Measurements from ENCODE around the gene STK11IP. TPM values are rescaled to one million over a fixed set of nuclear protein-coding genes. Genes with fewer than 3 reads are reported as not detected.

The STK11IP gene
- total RNA-seq, 1 experiment from 2014 or later = 45.0 TPM

GRCh38 chr2:219631904-219632759 lies 34.5 kb downstream of the STK11IP start:
- peaks cover 0 to 9% of the 10 kb centered on the region in 2 experiments; a peak in 1 of 4 replicates for H3K36me3 ChIP-seq (ENCODE audit: control insufficient read depth in 1 of 2, insufficient read depth in 2 of 2, low read length in 2 of 2)
- H2AFZ ChIP-seq (ENCODE audit: low read depth, low read length, poor library complexity, severe bottlenecking) = no peak overlapping the region
- H3K27ac ChIP-seq (ENCODE audit: low read depth, low read length) = no peak overlapping the region
- ChIA-PET POLR2A (no interaction called here), CTCF (no interaction called here), RAD21 (ENCODE audit: low non-redundant PET in 1 of 2, low total read pairs in 2 of 2, uncharacterized antibody in 2 of 2, unreplicated experiment in 2 of 2) (no interaction called here)
- no peak overlapping the region for H3K9ac ChIP-seq (ENCODE audit: low read length)
- no peaks in the 10 kb centered on the region for H3K27me3 ChIP-seq (ENCODE audit: insufficient read depth, low read length)
- no peaks in the 10 kb centered on the region for H3K9me2 ChIP-seq (ENCODE audit: insufficient read depth)
- BruUV-seq (replicated peaks) = no TSS peak
- TF ChIP-seq CEBPB (IDR thresholded peaks at IDR 0.05; ENCODE audit: low read depth) = no peak
- no peak for TF ChIP-seq ZBTB33 (IDR thresholded peaks at IDR 0.05; ENCODE audit: extremely low read depth, insufficient replicate concordance, low read length)
- no peak for TF ChIP-seq POLR2AphosphoS5 (IDR thresholded peaks at IDR 0.05; ENCODE audit: low read depth, low read length)
- no peak for TF ChIP-seq RAD21 (IDR thresholded peaks at IDR 0.05; ENCODE audit: low read depth)
- no peak for TF ChIP-seq SP1 (IDR thresholded peaks at IDR 0.05; ENCODE audit: low read depth)
- no peak for TF ChIP-seq SIN3A (IDR thresholded peaks at IDR 0.05; ENCODE audit: low read depth)
- TF ChIP-seq ELF1 (IDR thresholded peaks at IDR 0.05; ENCODE audit: borderline replicate concordance, low read depth) = no peak
- TF ChIP-seq EGR1 (IDR thresholded peaks at IDR 0.05; ENCODE audit: low read depth) = no peak
- no peak for TF ChIP-seq ATF3 (IDR thresholded peaks at IDR 0.05)
- no peak for TF ChIP-seq YY1 (IDR thresholded peaks at IDR 0.05; ENCODE audit: extremely low read depth, insufficient replicate concordance, low read depth, low read length)
- TF ChIP-seq MAX (IDR thresholded peaks at IDR 0.05) = no peak
- TF ChIP-seq FOSL1 (IDR thresholded peaks at IDR 0.05; ENCODE audit: low read depth) = no peak
- H3K4me3 ChIP-seq (replicated peaks in 1 of 2; ENCODE audit: low read depth in 1 of 2, low read length in 2 of 2) = no peak overlapping the region
- no peak overlapping the region for H3K4me2 ChIP-seq (ENCODE audit: low read length)
- peaks cover 0 to 23% of the 10 kb centered on the region in 2 experiments; a peak in 2 of 4 replicates for H3K4me1 ChIP-seq (ENCODE audit: control insufficient read depth in 1 of 2, insufficient read depth in 2 of 2, low read length in 2 of 2)
- H3K79me2 ChIP-seq (ENCODE audit: insufficient read depth, low read length) = peaks cover 11% of the 10 kb centered on the region; the same call in 1 of the 2 replicates
- H4K20me1 ChIP-seq (ENCODE audit: insufficient read depth) = no peaks in the 10 kb centered on the region
- DNase-seq (ENCODE audit: low read depth, low spot score) (no peak), ATAC-seq (no peak)
- intact Hi-C loops (cut with micrococcal nuclease) = no loop called here
- H3K9me3 ChIP-seq (ENCODE audit: control insufficient read depth in 1 of 2, insufficient read depth in 1 of 2, low read depth in 1 of 2, low read length in 2 of 2) = no peaks in the 10 kb centered on the region

All from HCT116 (cell line).